ENCODE data around the gene CACNG4.

Gene CACNG4

GRCh38 chr17:67052720-67053437 lies 88.4 kb downstream of the CACNG4 start:
- no peak overlapping the region for H3K27ac ChIP-seq (ENCODE audit: low read depth, low read length)
- no peaks in the 10 kb centered on the region for H3K4me1 ChIP-seq (ENCODE audit: control insufficient read depth, insufficient read depth, low read length, unreplicated experiment)
- H3K36me3 ChIP-seq (ENCODE audit: insufficient read depth, low read length), result no peaks in the 10 kb centered on the region
- H3K4me3 ChIP-seq (ENCODE audit: low read depth, low read length), result no peak overlapping the region
- peaks cover 24% of the 10 kb centered on the region for H3K27me3 ChIP-seq (ENCODE audit: insufficient read depth, low read length)
- H2AFZ ChIP-seq (ENCODE audit: low read length, unreplicated experiment), result no peak overlapping the region
- H3K79me2 ChIP-seq (ENCODE audit: control insufficient read depth, insufficient read depth, low read length, unreplicated experiment), result no peaks in the 10 kb centered on the region

GRCh38 chr17:67053438-67054000 lies 89.0 kb downstream of the CACNG4 start:
- Histone ChIP-seq H3K79me2 (ENCODE audit: control insufficient read depth, insufficient read depth, low read length, unreplicated experiment) (no peaks in the 10 kb centered on the region), H3K27ac (ENCODE audit: low read depth, low read length) (no peak overlapping the region), H3K4me1 (ENCODE audit: control insufficient read depth, insufficient read depth, low read length, unreplicated experiment) (no peaks in the 10 kb centered on the region), H3K4me3 (ENCODE audit: low read depth, low read length) (no peak overlapping the region), H3K36me3 (ENCODE audit: insufficient read depth, low read length) (no peaks in the 10 kb centered on the region), H2AFZ (ENCODE audit: low read length, unreplicated experiment) (no peak overlapping the region), H3K27me3 (ENCODE audit: insufficient read depth, low read length) (peaks cover 23% of the 10 kb centered on the region)

- H3K4me1 ChIP-seq (ENCODE audit: control insufficient read depth, insufficient read depth, low read length, unreplicated experiment), result no peaks in the 10 kb centered on the region
- no peaks in the 10 kb centered on the region for H3K79me2 ChIP-seq (ENCODE audit: control insufficient read depth, insufficient read depth, low read length, unreplicated experiment)
- H3K36me3 ChIP-seq (ENCODE audit: insufficient read depth, low read length), result no peaks in the 10 kb centered on the region
- no peak overlapping the region for H3K27ac ChIP-seq (ENCODE audit: low read depth, low read length)
- H2AFZ ChIP-seq (ENCODE audit: low read length, unreplicated experiment), result no peak overlapping the region
- H3K27me3 ChIP-seq (ENCODE audit: insufficient read depth, low read length), result peaks cover 17% of the 10 kb centered on the region
- no peak overlapping the region for H3K4me3 ChIP-seq (ENCODE audit: low read depth, low read length)
These were observed 89.6 kb downstream of the CACNG4 start for GRCh38 chr17:67054011-67054591.

GRCh38 chr17:67054608-67055007 lies 90.1 kb downstream of the CACNG4 start:
- Histone ChIP-seq H2AFZ (ENCODE audit: low read length, unreplicated experiment) (no peak overlapping the region), H3K79me2 (ENCODE audit: control insufficient read depth, insufficient read depth, low read length, unreplicated experiment) (no peaks in the 10 kb centered on the region), H3K4me1 (ENCODE audit: control insufficient read depth, insufficient read depth, low read length, unreplicated experiment) (no peaks in the 10 kb centered on the region), H3K36me3 (ENCODE audit: insufficient read depth, low read length) (no peaks in the 10 kb centered on the region), H3K27me3 (ENCODE audit: insufficient read depth, low read length) (peaks cover 12% of the 10 kb centered on the region; the same call in 1 of the 2 replicates), H3K4me3 (ENCODE audit: low read depth, low read length) (no peak overlapping the region), H3K27ac (ENCODE audit: low read depth, low read length) (no peak overlapping the region)

GRCh38 chr17:67055041-67055443 lies 90.5 kb downstream of the CACNG4 start:
- Histone ChIP-seq H3K4me3 (ENCODE audit: low read depth, low read length) (no peak overlapping the region), H3K27me3 (ENCODE audit: insufficient read depth, low read length) (peaks cover 8% of the 10 kb centered on the region; the same call in 1 of the 2 replicates), H3K36me3 (ENCODE audit: insufficient read depth, low read length) (no peaks in the 10 kb centered on the region), H3K4me1 (ENCODE audit: control insufficient read depth, insufficient read depth, low read length, unreplicated experiment) (no peaks in the 10 kb centered on the region), H2AFZ (ENCODE audit: low read length, unreplicated experiment) (no peak overlapping the region), H3K79me2 (ENCODE audit: control insufficient read depth, insufficient read depth, low read length, unreplicated experiment) (no peaks in the 10 kb centered on the region), H3K27ac (ENCODE audit: low read depth, low read length) (no peak overlapping the region)

DNA sequence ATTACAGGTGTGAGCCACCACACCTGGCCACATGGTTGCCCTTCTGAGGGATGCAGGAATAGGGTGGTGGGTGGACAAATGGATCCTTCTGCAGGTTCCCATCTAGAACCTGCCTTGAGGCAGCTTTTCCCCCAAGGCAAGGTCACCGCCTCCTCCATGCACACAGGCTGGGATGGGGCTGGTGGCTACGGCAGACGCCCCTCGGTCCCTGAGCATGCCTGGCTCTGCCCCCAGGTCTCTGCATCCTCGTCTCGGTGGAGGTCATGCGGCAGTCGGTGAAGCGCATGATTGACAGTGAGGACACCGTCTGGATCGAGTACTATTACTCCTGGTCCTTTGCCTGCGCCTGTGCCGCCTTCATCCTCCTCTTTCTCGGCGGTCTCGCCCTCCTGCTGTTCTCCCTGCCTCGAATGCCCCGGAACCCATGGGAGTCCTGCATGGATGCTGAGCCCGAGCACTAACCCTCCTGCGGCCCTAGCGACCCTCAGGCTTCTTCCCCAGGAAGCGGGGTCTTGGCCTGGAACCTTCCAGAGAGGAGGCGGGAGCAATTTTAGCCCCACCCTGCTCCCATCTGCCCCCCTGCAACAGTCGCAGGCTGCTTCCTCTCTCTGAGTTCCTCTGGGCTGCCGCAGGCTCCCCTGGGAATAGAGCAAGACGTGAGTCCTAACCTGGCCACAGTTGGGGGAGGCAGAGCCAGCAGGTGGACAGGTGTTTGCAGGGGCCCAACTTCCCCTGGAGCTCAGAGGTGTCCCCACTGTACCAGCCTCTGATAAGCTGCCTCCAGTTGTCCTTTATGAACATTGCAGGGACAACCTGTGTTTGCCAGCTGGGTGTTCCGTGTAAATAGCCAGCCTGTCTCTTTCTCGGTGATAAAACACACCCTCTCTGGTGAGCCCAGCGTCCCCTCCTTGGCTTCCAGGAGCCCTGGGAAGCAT lies 91.6 kb downstream of the CACNG4 start:
- H3K4me1 ChIP-seq (ENCODE audit: control insufficient read depth, insufficient read depth, low read length, unreplicated experiment), result no peaks in the 10 kb centered on the region
- H3K4me3 ChIP-seq (ENCODE audit: low read depth, low read length), result no peak overlapping the region
- no peak overlapping the region for H3K27ac ChIP-seq (ENCODE audit: low read depth, low read length)
- no peak overlapping the region for H2AFZ ChIP-seq (ENCODE audit: low read length, unreplicated experiment)
- peaks cover 5% of the 10 kb centered on the region; the same call in 1 of the 2 replicates for H3K27me3 ChIP-seq (ENCODE audit: insufficient read depth, low read length)
- H3K36me3 ChIP-seq (ENCODE audit: insufficient read depth, low read length), result no peaks in the 10 kb centered on the region
- no peaks in the 10 kb centered on the region for H3K79me2 ChIP-seq (ENCODE audit: control insufficient read depth, insufficient read depth, low read length, unreplicated experiment)

- no peak overlapping the region for H3K4me3 ChIP-seq (ENCODE audit: low read depth, low read length)
- no peak overlapping the region for H2AFZ ChIP-seq (ENCODE audit: low read length, unreplicated experiment)
- H3K27ac ChIP-seq (ENCODE audit: low read depth, low read length), result no peak overlapping the region
- peaks cover 5% of the 10 kb centered on the region; the same call in 1 of the 2 replicates for H3K27me3 ChIP-seq (ENCODE audit: insufficient read depth, low read length)
- H3K4me1 ChIP-seq (ENCODE audit: control insufficient read depth, insufficient read depth, low read length, unreplicated experiment), result no peaks in the 10 kb centered on the region
- no peaks in the 10 kb centered on the region for H3K79me2 ChIP-seq (ENCODE audit: control insufficient read depth, insufficient read depth, low read length, unreplicated experiment)
- H3K36me3 ChIP-seq (ENCODE audit: insufficient read depth, low read length), result no peaks in the 10 kb centered on the region
These were observed 92.4 kb downstream of the CACNG4 start for GRCh38 chr17:67056746-67057490.

DNA sequence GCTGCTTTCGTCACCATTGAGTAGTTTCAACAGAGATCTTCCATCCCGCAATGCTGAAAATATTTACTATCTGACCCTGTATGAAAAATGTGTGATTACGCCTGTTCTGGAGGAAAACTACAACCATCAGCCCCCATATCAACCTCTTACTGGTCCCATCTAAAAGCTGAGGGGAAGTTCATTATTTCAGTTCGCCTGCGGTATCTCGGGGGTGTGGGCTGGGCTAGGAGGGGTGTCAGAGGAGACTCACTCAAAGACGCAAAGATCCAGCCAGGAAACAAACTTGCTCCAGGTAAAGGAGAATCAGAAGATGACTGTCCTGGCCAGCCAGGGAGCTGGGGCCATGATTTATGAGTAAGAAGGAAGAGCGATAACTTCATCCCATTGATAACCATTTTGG lies 93.5 kb downstream of the CACNG4 start:
- no peak overlapping the region for H2AFZ ChIP-seq (ENCODE audit: low read length, unreplicated experiment)
- H3K4me1 ChIP-seq (ENCODE audit: control insufficient read depth, insufficient read depth, low read length, unreplicated experiment), result no peaks in the 10 kb centered on the region
- no peaks in the 10 kb centered on the region for H3K27me3 ChIP-seq (ENCODE audit: insufficient read depth, low read length)
- no peak overlapping the region for H3K4me3 ChIP-seq (ENCODE audit: low read depth, low read length)
- no peaks in the 10 kb centered on the region for H3K36me3 ChIP-seq (ENCODE audit: insufficient read depth, low read length)
- H3K79me2 ChIP-seq (ENCODE audit: control insufficient read depth, insufficient read depth, low read length, unreplicated experiment), result no peaks in the 10 kb centered on the region
- no peak overlapping the region for H3K27ac ChIP-seq (ENCODE audit: low read depth, low read length)

- H3K27ac ChIP-seq (ENCODE audit: low read depth, low read length), result no peak overlapping the region
- no peak overlapping the region for H3K4me3 ChIP-seq (ENCODE audit: low read depth, low read length)
- no peaks in the 10 kb centered on the region for H3K27me3 ChIP-seq (ENCODE audit: insufficient read depth, low read length)
- no peaks in the 10 kb centered on the region for H3K79me2 ChIP-seq (ENCODE audit: control insufficient read depth, insufficient read depth, low read length, unreplicated experiment)
- H3K4me1 ChIP-seq (ENCODE audit: control insufficient read depth, insufficient read depth, low read length, unreplicated experiment), result no peaks in the 10 kb centered on the region
- no peaks in the 10 kb centered on the region for H3K36me3 ChIP-seq (ENCODE audit: insufficient read depth, low read length)
- H2AFZ ChIP-seq (ENCODE audit: low read length, unreplicated experiment), result no peak overlapping the region
These were observed 94.9 kb downstream of the CACNG4 start for GRCh38 chr17:67059372-67059771.

DNA sequence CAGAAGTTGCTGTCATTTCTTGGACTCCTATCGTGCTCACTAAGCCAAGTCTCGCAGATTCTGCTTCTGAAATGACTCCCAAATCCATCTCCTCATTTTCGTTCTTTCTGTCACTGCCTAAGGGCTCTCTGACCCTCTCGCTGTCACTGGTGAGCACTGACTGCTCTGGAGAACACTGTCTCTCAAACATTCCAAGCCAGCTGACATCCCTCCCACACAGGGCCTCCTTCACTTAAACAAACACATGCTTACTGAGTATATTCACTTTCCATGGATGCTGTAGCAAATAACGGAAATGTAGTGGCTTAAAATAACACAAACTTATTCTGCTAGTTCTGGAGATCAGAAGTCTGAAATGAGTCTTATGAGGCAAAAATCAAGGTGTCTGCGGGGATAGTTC lies 98.6 kb downstream of the CACNG4 start:
- Histone ChIP-seq H3K4me3 (ENCODE audit: low read depth, low read length) (no peak overlapping the region), H3K27me3 (ENCODE audit: insufficient read depth, low read length) (no peaks in the 10 kb centered on the region), H3K36me3 (ENCODE audit: insufficient read depth, low read length) (no peaks in the 10 kb centered on the region), H3K79me2 (ENCODE audit: control insufficient read depth, insufficient read depth, low read length, unreplicated experiment) (no peaks in the 10 kb centered on the region), H2AFZ (ENCODE audit: low read length, unreplicated experiment) (no peak overlapping the region), H3K27ac (ENCODE audit: low read depth, low read length) (no peak overlapping the region), H3K4me1 (ENCODE audit: control insufficient read depth, insufficient read depth, low read length, unreplicated experiment) (no peaks in the 10 kb centered on the region)
